ELR (cell line): ENCODE data around the gene CRKL.

Experiments
- DNase-seq: peaks from one replicate; pipeline ENCODE4 v3.0.0-alpha.2; 2015; ENCODE audit warnings: low read depth

The CRKL gene

GRCh38 chr22:20983081-20983771 lies 66.0 kb downstream of the CRKL start:
- DNase-seq = no peak

DNA sequence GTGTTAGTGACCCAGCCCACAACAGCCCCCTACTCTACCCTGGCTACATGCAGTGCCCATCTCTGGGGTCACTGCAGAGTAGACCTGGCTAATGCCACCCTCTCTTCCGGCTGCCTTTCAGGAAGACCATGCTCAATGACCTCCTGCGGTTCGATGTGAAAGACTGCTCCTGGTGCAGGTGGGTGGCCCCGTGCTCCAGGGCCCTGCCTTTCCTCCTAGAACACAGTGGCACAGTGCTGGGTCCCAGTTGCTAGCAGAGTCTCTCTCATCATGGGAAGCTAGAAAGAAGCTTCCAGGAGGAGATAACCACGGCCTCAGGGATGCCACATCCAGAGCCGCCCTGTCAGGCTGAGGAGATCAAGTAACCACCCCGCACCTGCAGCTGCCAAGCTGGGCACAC lies 68.5 kb downstream of the CRKL start:
- DNase-seq = no peak

GRCh38 chr22:20986365-20986764 lies 69.2 kb downstream of the CRKL start:
- DNase-seq = no peak

GRCh38 chr22:20987375-20987774 lies 70.2 kb downstream of the CRKL start:
- DNase-seq = no peak

DNA sequence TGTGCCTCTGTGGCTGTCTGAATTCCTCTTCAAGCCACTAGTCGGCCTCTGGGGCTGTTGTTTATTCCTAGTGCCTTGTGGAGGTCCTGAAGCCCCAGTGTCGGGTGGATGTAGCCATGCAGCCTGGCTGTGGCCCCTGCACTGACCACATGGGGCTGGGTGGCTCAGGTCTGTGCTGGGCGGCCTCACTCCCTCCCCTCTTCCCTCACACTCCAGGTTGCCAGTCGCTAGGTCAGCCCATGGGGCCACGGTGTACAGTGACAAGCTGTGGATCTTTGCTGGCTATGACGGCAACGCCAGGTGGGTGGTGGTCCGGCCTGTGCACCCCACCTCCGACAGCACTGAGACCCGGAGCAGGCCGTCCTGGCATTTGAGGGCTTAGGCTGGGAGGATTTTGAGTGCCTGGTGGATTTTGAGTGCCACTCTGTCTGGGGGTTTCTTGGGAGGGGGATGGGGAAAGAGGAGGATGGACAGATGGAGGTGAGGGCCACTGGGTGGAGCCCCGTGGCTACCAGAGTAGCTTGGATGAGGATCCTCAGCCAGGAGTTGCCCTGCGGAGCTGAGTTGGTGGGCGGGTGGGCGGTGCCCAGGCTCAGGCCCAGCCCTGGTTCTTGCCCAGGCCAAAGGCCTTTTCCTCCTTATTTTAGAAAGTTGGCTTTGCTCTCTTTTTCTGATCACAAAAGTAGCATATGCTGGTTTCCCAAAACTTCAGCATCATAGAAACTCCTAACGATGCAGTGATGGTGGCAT lies 71.5 kb downstream of the CRKL start:
- DNase-seq = no peak

GRCh38 chr22:20989323-20990138 lies 72.3 kb downstream of the CRKL start:
- DNase-seq = no peak

DNA sequence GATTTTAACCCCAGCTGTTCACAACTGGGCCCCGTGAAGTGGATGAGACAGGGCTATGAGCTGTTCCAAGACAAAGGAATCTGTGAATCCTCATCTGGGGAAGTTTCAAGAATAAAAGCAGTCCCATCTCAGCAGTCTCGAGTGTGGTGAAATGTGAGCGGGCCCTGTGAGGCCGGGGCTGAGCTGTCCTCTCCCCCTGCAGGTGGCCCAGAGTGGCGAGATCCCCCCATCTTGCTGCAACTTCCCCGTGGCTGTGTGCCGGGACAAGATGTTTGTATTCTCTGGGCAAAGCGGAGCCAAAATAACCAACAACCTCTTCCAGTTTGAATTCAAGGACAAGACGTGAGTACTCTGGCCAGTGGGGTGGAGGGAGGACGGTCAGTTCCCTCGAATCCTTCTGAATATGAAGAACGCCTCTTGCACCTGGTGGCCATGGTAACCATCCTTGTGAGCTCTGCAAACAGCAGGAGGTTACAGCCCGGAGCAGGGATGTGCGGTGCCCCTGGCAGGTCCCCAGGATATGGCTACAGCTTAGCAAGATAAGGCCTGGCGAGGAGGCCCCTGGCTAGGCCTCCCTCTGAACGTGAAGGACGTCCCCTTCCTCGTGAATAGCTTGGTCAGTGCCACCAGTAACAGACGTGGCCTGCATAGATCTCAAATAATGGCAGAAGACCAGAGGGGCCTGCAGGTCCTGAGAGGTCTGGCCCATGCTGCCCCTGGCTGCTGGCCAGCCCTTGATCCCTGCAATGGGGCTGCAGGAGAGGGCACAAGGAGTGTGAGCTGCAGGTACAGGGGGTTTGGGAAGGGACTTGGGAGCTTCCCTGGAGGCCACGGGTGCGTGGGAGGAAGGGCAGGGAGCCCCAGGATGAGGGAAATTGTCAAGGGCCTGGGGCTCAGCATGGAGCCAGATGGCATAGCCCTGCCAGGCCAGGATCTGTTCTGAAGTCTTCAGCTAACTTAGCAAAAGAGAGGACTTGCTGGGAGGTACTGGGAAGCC lies 73.3 kb downstream of the CRKL start:
- DNase-seq = no peak

- DNase-seq = no peak
Observed at GRCh38 chr22:20991252-20992055, 74.2 kb downstream of the CRKL start.

GRCh38 chr22:20992056-20992442 lies 74.8 kb downstream of the CRKL start:
- DNase-seq = no peak

DNA sequence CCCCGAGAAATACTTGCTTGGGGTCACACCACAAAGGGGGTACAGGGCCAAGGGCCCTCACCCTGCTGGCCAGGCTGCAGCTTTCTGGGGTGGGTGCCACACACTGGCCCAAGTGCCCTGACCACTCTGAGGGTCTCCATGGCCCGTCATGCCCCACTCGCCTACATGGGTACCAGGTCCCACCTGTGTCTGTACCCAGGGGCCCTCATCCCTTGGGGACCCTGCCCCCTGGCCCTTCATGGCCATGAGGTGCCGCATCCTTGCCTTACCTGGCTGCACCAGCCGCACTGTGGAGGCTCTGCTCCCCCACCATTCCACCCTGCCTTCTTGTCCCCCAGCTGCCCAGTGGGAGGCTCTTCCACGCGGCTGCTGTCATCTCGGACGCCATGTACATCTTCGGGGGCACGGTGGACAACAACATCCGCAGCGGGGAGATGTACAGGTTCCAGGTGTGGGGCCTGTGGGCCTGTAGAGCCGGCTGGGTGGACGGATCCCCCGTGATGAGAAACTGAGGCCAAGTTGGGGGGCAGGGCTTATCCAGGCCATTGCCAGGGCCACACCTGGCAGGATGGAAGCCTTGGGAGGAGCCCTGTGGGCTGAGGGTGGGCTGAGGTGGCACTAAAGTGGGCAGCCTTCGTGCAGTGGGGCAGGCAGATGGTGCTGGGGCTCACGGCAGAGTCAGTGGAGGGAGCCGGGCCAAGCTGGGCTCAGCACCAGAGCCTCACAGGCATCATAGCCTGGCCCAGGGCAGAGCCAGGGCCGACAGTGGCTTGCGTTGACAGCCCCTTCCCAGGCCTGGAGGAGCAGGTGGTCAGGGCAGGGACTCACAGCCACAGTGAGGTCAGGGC lies 75.5 kb downstream of the CRKL start:
- DNase-seq = no peak

GRCh38 chr22:20993304-20994127 lies 76.3 kb downstream of the CRKL start:
- no peak for DNase-seq

DNA sequence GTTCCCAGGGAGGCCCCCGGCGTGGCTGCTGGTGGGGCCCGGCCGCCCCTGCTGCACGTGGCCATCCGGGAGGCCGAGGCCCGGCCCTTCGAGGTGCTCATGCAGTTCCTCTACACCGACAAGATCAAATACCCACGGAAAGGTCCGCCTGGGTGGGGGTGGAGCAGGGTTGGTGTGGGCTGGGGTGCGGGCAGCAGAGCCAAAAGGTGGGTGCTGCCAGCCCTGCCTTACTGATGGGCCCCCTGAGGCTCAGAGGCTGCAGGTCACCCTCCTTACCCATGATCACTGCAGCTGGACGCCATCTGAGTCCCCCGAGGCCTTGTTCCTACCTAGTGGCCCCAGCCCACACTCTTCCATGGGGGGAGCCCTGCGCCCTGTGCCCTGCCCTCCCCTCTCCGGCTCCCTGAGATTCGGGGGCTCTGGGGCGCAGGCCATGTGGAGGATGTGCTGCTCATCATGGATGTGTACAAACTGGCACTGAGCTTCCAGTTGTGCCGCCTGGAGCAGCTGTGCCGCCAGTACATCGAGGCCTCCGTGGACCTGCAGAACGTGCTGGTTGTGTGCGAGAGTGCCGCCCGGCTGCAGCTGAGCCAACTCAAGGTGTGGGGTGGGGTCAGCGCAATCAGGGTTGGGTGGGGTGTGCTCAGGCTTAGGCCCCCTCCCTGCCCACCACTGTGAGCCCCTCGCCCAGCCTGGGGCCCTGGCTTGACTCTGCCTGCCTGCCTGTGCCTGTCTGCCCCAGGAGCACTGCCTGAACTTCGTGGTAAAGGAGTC lies 77.1 kb downstream of the CRKL start:
- DNase-seq = no peak

DNA sequence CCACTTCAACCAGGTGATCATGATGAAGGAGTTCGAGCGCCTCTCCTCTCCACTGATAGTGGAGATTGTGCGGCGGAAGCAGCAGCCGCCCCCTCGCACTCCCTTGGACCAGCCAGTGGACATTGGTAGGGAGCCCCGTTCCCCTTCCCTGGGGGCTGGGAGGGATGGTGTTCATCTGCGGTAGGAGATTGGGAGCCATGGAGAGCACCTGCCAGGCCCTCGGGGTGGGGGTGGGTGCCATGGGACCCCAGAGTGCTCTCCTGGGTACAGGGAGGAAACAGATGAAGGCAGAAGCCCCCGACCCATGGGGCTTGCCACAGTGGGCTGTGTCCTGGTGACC lies 77.7 kb downstream of the CRKL start:
- DNase-seq = no peak

GRCh38 chr22:20995329-20996030 lies 78.3 kb downstream of the CRKL start:
- DNase-seq = no peak

DNA sequence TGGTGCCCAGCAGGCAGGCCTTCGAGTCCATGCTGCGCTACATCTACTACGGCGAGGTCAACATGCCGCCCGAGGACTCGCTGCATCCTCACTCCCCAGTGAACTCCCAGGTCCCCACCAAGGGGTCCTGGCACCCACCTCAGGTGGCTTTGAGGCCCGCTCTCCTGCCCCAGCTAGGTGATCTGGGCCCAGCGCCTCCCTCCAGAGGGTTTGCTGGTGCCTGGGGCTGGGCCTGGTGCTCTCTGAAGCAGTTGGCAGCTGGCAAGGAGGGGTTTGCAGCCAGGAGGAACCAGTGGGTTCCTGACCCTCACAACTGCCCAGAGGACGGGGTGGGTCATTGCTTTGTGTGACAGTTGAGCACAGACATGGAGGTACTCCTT lies 78.8 kb downstream of the CRKL start:
- no peak for DNase-seq

DNA sequence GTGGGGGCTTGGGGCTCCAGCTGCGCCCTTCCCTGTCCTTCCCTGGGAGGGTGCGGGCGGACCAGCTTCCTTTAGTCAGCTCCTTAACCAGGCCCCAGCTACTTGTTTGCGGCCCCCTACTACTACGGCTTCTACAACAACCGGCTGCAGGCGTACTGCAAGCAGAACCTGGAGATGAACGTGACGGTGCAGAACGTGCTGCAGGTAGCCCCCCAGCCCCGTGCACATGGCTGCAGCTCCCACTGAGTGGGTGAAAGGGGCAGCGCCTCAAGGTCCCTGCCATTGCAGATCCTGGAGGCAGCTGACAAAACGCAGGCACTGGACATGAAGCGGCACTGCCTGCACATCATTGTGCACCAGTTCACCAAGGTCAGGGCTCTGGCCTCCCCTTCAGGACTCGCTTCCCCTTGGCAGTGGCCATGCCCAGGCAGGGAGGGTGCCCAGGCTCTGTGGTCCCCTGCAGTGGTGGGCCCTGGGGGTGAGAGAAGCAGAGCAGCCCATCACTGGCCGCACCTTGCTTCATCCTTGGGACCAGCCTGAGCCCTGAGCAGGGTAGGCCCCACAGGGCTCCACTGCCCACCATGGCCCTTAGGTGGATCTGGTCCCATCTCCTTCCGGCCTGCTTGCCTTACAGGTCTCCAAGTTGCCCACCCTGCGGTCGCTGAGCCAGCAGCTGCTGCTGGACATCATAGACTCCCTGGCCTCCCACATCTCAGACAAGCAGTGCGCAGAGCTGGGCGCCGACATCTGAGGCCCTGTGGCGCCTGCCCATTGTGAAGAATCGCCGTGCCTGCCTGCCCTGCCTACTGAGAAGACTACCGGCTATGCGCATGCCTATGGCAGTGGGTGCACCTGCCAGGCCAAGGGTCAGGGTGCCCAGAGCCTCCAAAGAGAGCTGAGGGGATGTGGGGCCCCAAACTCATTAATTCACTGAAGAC lies 79.7 kb downstream of the CRKL start:
- no peak for DNase-seq
